Measurements from ENCODE around the gene MRPL14.

GRCh38 chr6:44116641-44117382 is 10.4 kb downstream of the MRPL14 start:
- TF ChIP-seq POLR2A (IDR thresholded peaks at IDR 0.05) = no peak
- TF ChIP-seq CTCF (IDR thresholded peaks at IDR 0.05) = no peak
